ENCODE data around the gene SNX22. TPM values are rescaled to one million over a fixed set of nuclear protein-coding genes. Genes with fewer than 3 reads are reported as not detected.

Gene SNX22
- total RNA-seq, 1 donor: 0.18 TPM

- no peak overlapping the region for H3K4me3 ChIP-seq (ENCODE audit: low read depth, low read length)
- no peak for DNase-seq (ENCODE audit: low read depth)
- TF ChIP-seq CTCF (IDR thresholded peaks at IDR 0.05; ENCODE audit: insufficient read depth, low read length): no peak
Observed at GRCh38 chr15:64144192-64144564, 7.4 kb upstream of the SNX22 start.

GRCh38 chr15:64144565-64145281 is 6.8 kb upstream of the SNX22 start:
- no peak for TF ChIP-seq CTCF (IDR thresholded peaks at IDR 0.05; ENCODE audit: insufficient read depth, low read length)

GRCh38 chr15:64146041-64146440 is 5.5 kb upstream of the SNX22 start:
- H3K4me3 ChIP-seq (ENCODE audit: low read depth, low read length): no peak overlapping the region
- no peak for TF ChIP-seq CTCF (IDR thresholded peaks at IDR 0.05; ENCODE audit: insufficient read depth, low read length)
- no peak for DNase-seq (ENCODE audit: low read depth)

More at GRCh38 chr15:64144565-64145281, 6.8 kb upstream of the SNX22 start:
- H3K4me3 ChIP-seq (ENCODE audit: low read depth, low read length): no peak overlapping the region
- no peak for DNase-seq (ENCODE audit: low read depth)

- DNase-seq (ENCODE audit: low read depth): no peak
- no peak for TF ChIP-seq CTCF (IDR thresholded peaks at IDR 0.05; ENCODE audit: insufficient read depth, low read length)
- no peak overlapping the region for H3K4me3 ChIP-seq (ENCODE audit: low read depth, low read length)
Observed at GRCh38 chr15:64146520-64146884, 5.0 kb upstream of the SNX22 start.

GRCh38 chr15:64146885-64147681 is 4.4 kb upstream of the SNX22 start:
- TF ChIP-seq CTCF (IDR thresholded peaks at IDR 0.05; ENCODE audit: insufficient read depth, low read length): no peak
- DNase-seq (ENCODE audit: low read depth): no peak
- H3K4me3 ChIP-seq (ENCODE audit: low read depth, low read length): no peak overlapping the region

GRCh38 chr15:64148168-64148567 is 3.4 kb upstream of the SNX22 start:
- no peak for DNase-seq (ENCODE audit: low read depth)
- no peak for TF ChIP-seq CTCF (IDR thresholded peaks at IDR 0.05; ENCODE audit: insufficient read depth, low read length)
- H3K4me3 ChIP-seq (ENCODE audit: low read depth, low read length): no peak overlapping the region
